H9 (cell line): ENCODE measurements around the gene ITGA2. TPM values are rescaled to one million over a fixed set of nuclear protein-coding genes. Genes with fewer than 3 reads are reported as not detected.

Experiments
- DNase-seq: peaks from one replicate; pipeline ENCODE4 v3.0.0-alpha.2; 2017
- H2AFZ ChIP-seq: one replicate; pipeline ENCODE4 v1.6.1; 2013; ENCODE audit warnings: mild to moderate bottlenecking, low read length, control low read depth, moderate library complexity
- H2AK5ac ChIP-seq: 2 replicates; pipeline ENCODE4 v1.6.1; 2013; ENCODE audit warnings: low read length, control low read depth, mixed read lengths; ENCODE audit not compliant: insufficient read length
- H2BK120ac ChIP-seq: one replicate; pipeline ENCODE4 v1.6.1; 2013; ENCODE audit warnings: low read depth, mild to moderate bottlenecking, low read length, control low read depth, inconsistent platforms; ENCODE audit not compliant: poor library complexity, severe bottlenecking
- H2BK12ac ChIP-seq: 2 replicates; pipeline ENCODE4 v1.6.1; 2013; ENCODE audit warnings: low read length, control low read depth, mixed read lengths, low read depth; ENCODE audit not compliant: insufficient read length
- H2BK15ac ChIP-seq: 2 replicates; pipeline ENCODE4 v1.6.1; 2013; ENCODE audit warnings: low read depth, low read length, control low read depth
- H2BK20ac ChIP-seq: one replicate; pipeline ENCODE4 v1.6.1; 2013; ENCODE audit warnings: low read depth, mild to moderate bottlenecking, low read length, control low read depth, inconsistent platforms; ENCODE audit not compliant: poor library complexity, severe bottlenecking
- H2BK5ac ChIP-seq: 2 replicates; pipeline ENCODE4 v1.6.1; 2013; ENCODE audit warnings: low read length, control low read depth, mixed read lengths; ENCODE audit not compliant: insufficient read length
- H3K14ac ChIP-seq: 2 replicates; pipeline ENCODE4 v1.6.1; 2013; ENCODE audit warnings: low read length, control low read depth; ENCODE audit not compliant: insufficient read depth
- H3K18ac ChIP-seq: 2 replicates; pipeline ENCODE4 v1.6.1; 2013; ENCODE audit warnings: low read depth, mild to moderate bottlenecking, mixed read lengths, low read length, control low read depth; ENCODE audit not compliant: insufficient read length
- H3K23ac ChIP-seq: 2 replicates; pipeline ENCODE4 v1.6.1; 2013; ENCODE audit warnings: low read length, control low read depth, mixed read lengths, low read depth; ENCODE audit not compliant: insufficient read length
- H3K23me2 ChIP-seq: 2 replicates; pipeline ENCODE4 v1.6.1; 2013; ENCODE audit warnings: low read depth, mild to moderate bottlenecking, mixed read lengths, low read length, control low read depth; ENCODE audit not compliant: insufficient read length, poor library complexity, severe bottlenecking
- H3K27ac ChIP-seq: 2 replicates; pipeline ENCODE4 v1.5.1; 2013; ENCODE audit warnings: low read length, control low read depth, mixed read lengths, low read depth; ENCODE audit not compliant: insufficient read length
- H3K27me3 ChIP-seq: 2 replicates; pipeline ENCODE4 v1.6.1; 2013; ENCODE audit warnings: low read length, control low read depth, inconsistent platforms; ENCODE audit not compliant: insufficient read depth
- H3K4ac ChIP-seq: 2 replicates; pipeline ENCODE4 v1.6.1; 2013; ENCODE audit warnings: low read depth, mild to moderate bottlenecking, control low read depth, inconsistent platforms, low read length, moderate library complexity
- H3K4me1 ChIP-seq: 2 replicates; pipeline ENCODE4 v1.6.1; 2013; ENCODE audit warnings: low read length, control low read depth, inconsistent platforms; ENCODE audit not compliant: insufficient read depth
- H3K4me2 ChIP-seq: 2 replicates; pipeline ENCODE4 v1.6.1; 2013; ENCODE audit warnings: low read length, control low read depth, mixed read lengths; ENCODE audit not compliant: insufficient read length, insufficient read depth
- H3K56ac ChIP-seq: 2 replicates; pipeline ENCODE4 v1.6.1; 2013; ENCODE audit warnings: low read depth, mild to moderate bottlenecking, mixed read lengths, low read length, control low read depth; ENCODE audit not compliant: insufficient read length
- H3K79me1 ChIP-seq: 2 replicates; pipeline ENCODE4 v1.6.1; 2013; ENCODE audit warnings: low read depth, mild to moderate bottlenecking, moderate library complexity, low read length, control low read depth, inconsistent platforms; ENCODE audit not compliant: insufficient read depth, poor library complexity, severe bottlenecking
- H3K79me2 ChIP-seq: 2 replicates; pipeline ENCODE4 v1.6.1; 2013; ENCODE audit warnings: low read length, control low read depth, inconsistent platforms; ENCODE audit not compliant: insufficient read depth
- H3K9ac ChIP-seq: 2 replicates; pipeline ENCODE4 v1.6.1; 2013; ENCODE audit warnings: low read length, control low read depth, mixed read lengths; ENCODE audit not compliant: insufficient read length; ENCODE audit errors: extremely low read depth
- H3K9me3 ChIP-seq: one replicate; pipeline ENCODE4 v1.6.1; 2013; ENCODE audit warnings: low read depth, low read length, inconsistent platforms; ENCODE audit not compliant: control insufficient read depth
- H3T11ph ChIP-seq: one replicate; pipeline ENCODE4 v1.6.1; 2013; ENCODE audit warnings: mild to moderate bottlenecking, low read length, control low read depth, inconsistent platforms
- H4K20me1 ChIP-seq: one replicate; pipeline ENCODE4 v1.6.1; 2013; ENCODE audit not compliant: control insufficient read depth, insufficient read length, insufficient read depth
- H4K5ac ChIP-seq: 2 replicates; pipeline ENCODE4 v1.6.1; 2013; ENCODE audit warnings: low read depth, mild to moderate bottlenecking, mixed read lengths, low read length, control low read depth; ENCODE audit not compliant: insufficient read length
- H4K8ac ChIP-seq: replicated peaks from 2 replicates; pipeline ENCODE4 v1.6.1; 2013; ENCODE audit warnings: low read length, control low read depth, mixed read lengths, low read depth; ENCODE audit not compliant: insufficient read length
- H4K91ac ChIP-seq: 2 replicates; pipeline ENCODE4 v1.6.1; 2013; ENCODE audit warnings: low read depth, mild to moderate bottlenecking, moderate library complexity, mixed read lengths, low read length, control low read depth; ENCODE audit not compliant: insufficient read length
- H3K27ac Mint-ChIP-seq, 3 experiments: 2 replicates in 2 of 3; 3 replicates in 1 of 3; pipeline ENCODE4 v1.8.0; 2020 to 2021; ENCODE audit warnings: mixed read lengths in 3 of 3, mild to moderate bottlenecking in 1 of 3, moderate library complexity in 1 of 3
- H3K27me3 Mint-ChIP-seq: 2 replicates; pipeline ENCODE4 v1.8.0; 2021; ENCODE audit warnings: low read depth, mild to moderate bottlenecking, moderate library complexity, mixed read lengths
- H3K36me3 Mint-ChIP-seq, 3 experiments: 2 replicates in 2 of 3; 3 replicates in 1 of 3; pipeline ENCODE4 v1.8.0; 2020 to 2021; ENCODE audit warnings: low read depth in 3 of 3, mixed read lengths in 3 of 3; ENCODE audit not compliant: insufficient read depth in 1 of 3
- H3K4me1 Mint-ChIP-seq, 2 experiments: 2 replicates each; pipeline ENCODE4 v1.8.0; 2020; ENCODE audit warnings: mixed read lengths in 2 of 2
- H3K4me3 Mint-ChIP-seq, 2 experiments: 2 replicates in 1 of 2; 3 replicates in 1 of 2; pipeline ENCODE4 v1.8.0; 2020 to 2021; ENCODE audit warnings: mild to moderate bottlenecking in 2 of 2, mixed read lengths in 2 of 2, moderate library complexity in 1 of 2
- H3K9me3 Mint-ChIP-seq, 2 experiments: 2 replicates in 1 of 2; 3 replicates in 1 of 2; pipeline ENCODE4 v1.8.0; 2020; ENCODE audit warnings: mild to moderate bottlenecking in 2 of 2, mixed read lengths in 2 of 2, moderate library complexity in 1 of 2
- CTCF ChIP-seq: fragments of 200-600 bp; sonication (generic); conservative IDR thresholded peaks from 3 replicates; pipeline ENCODE4 v1.8.0; 2021; ENCODE audit warnings: antibody characterized with exemption, mild to moderate bottlenecking
- WGBS: extraction: QIAGEN DNeasy Blood & Tissue Kit; methylation state at CpG from one replicate; pipeline ENCODE4 v1.1.7; 2013; ENCODE audit warnings: missing lambda C conversion rate, low lambda C conversion rate, mixed read lengths; ENCODE audit not compliant: insufficient read length; ENCODE audit errors: extremely low coverage; 5-methylcytosine and 5-hydroxymethylcytosine counted together
- total RNA-seq: library from RNA; stranded (reverse); gene quantifications from 2 replicates; pipeline ENCODE4 v1.2.1, GENCODE V29; 2021

ITGA2 gene
- total RNA-seq, 1 experiment from 2014 or later = 3.0 TPM

DNA sequence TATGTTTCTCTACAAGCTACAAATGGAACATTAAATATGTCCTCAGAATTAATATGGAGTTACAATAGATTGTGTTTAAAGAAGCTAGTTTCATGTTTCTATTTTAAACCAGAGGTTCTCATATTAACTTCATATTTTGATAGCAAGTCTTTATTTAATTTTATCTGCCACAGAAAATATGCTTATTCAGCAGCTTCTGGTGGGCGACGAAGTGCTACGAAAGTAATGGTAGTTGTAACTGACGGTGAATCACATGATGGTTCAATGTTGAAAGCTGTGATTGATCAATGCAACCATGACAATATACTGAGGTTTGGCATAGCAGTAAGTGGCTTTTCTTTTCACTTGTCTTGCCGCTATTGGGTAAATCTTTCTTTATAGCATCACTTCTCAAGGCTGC, 66.2 kb downstream of the ITGA2 start:
- no peaks in the 10 kb centered on the region for H3K23me2 ChIP-seq
- TF ChIP-seq CTCF = no peak
- no peak overlapping the region for H2BK5ac ChIP-seq
- no peak overlapping the region for H3K4me2 ChIP-seq
- Mint-ChIP-seq H3K36me3 (no peaks in the 10 kb centered on the region), H3K9me3 (no peaks in the 10 kb centered on the region), H3K4me1 (no peaks in the 10 kb centered on the region), H3K27ac (no peak overlapping the region), H3K27me3 (no peaks in the 10 kb centered on the region), H3K4me3 (no peak overlapping the region)
- no peak overlapping the region for H3K9ac ChIP-seq
- H3K79me2 ChIP-seq = no peaks in the 10 kb centered on the region
- no peak overlapping the region for H3K18ac ChIP-seq
- H2AK5ac ChIP-seq = no peak overlapping the region
- H3K79me1 ChIP-seq = no peaks in the 10 kb centered on the region
- no peaks in the 10 kb centered on the region for H3K27me3 ChIP-seq
- no peak overlapping the region for H4K5ac ChIP-seq
- H3K4me1 ChIP-seq = no peaks in the 10 kb centered on the region
- no peak overlapping the region for H2AFZ ChIP-seq
- H4K91ac ChIP-seq = no peak overlapping the region
- H3K56ac ChIP-seq = no peak overlapping the region
- H4K20me1 ChIP-seq = no peaks in the 10 kb centered on the region
- H2BK12ac ChIP-seq = no peak overlapping the region
- WGBS = no CpG with 5 or more reads among the region's 5 CpGs
- no peak overlapping the region for H3T11ph ChIP-seq
- H4K8ac ChIP-seq = no peak overlapping the region
- H2BK120ac ChIP-seq = no peak overlapping the region
- H3K9me3 ChIP-seq = no peaks in the 10 kb centered on the region
- no peak overlapping the region for H2BK20ac ChIP-seq
- H3K14ac ChIP-seq = no peak overlapping the region
- DNase-seq = no peak
- no peak overlapping the region for H2BK15ac ChIP-seq
- H3K27ac ChIP-seq = no peak overlapping the region
- H3K23ac ChIP-seq = no peak overlapping the region
- no peak overlapping the region for H3K4ac ChIP-seq
